Mesenchymal stem cell (in vitro differentiated cells and primary cell): ENCODE results near the gene UBE2D1.

ENCODE experiments used
- DNase-seq: peaks from one replicate; pipeline ENCODE4 v3.0.0-alpha.2; 2013
- H2AFZ ChIP-seq: one replicate; pipeline ENCODE4 v1.6.1; 2013; ENCODE audit warnings: low read depth, mild to moderate bottlenecking, control low read depth, inconsistent platforms, low read length, moderate library complexity
- H2AK5ac ChIP-seq: 2 replicates; pipeline ENCODE4 v1.6.1; 2013; ENCODE audit warnings: low read length, moderate library complexity, mild to moderate bottlenecking, inconsistent platforms; ENCODE audit not compliant: severe bottlenecking
- H2BK120ac ChIP-seq: one replicate; pipeline ENCODE4 v1.6.1; 2013; ENCODE audit warnings: low read depth, mild to moderate bottlenecking, inconsistent platforms, low read length, moderate library complexity
- H2BK12ac ChIP-seq, 2 experiments: one replicate each; pipeline ENCODE4 v1.6.1; 2013; ENCODE audit warnings: inconsistent platforms in 2 of 2, low read length in 2 of 2, mild to moderate bottlenecking in 2 of 2, moderate library complexity in 2 of 2, control low read depth in 1 of 2
- H2BK15ac ChIP-seq: one replicate; pipeline ENCODE4 v1.6.1; 2013; ENCODE audit warnings: mild to moderate bottlenecking, low read depth, inconsistent platforms; ENCODE audit not compliant: poor library complexity, severe bottlenecking
- H2BK5ac ChIP-seq: 2 replicates; pipeline ENCODE4 v1.6.1; 2013; ENCODE audit warnings: low read depth, mild to moderate bottlenecking, low read length, control low read depth, inconsistent platforms; ENCODE audit not compliant: poor library complexity, severe bottlenecking
- H3K14ac ChIP-seq, 2 experiments: one replicate each; pipeline ENCODE4 v1.6.1; 2013; ENCODE audit warnings: inconsistent platforms in 2 of 2, low read length in 2 of 2, control low read depth in 1 of 2, mild to moderate bottlenecking in 1 of 2, moderate library complexity in 1 of 2
- H3K18ac ChIP-seq, 2 experiments: one replicate each; pipeline ENCODE4 v1.6.1; 2013; ENCODE audit warnings: inconsistent platforms in 2 of 2, low read length in 2 of 2, control low read depth in 1 of 2, low read depth in 1 of 2, mild to moderate bottlenecking in 1 of 2
- H3K23ac ChIP-seq, 2 experiments: one replicate each; pipeline ENCODE4 v1.6.1; 2013; ENCODE audit warnings: inconsistent platforms in 2 of 2, low read length in 2 of 2, mild to moderate bottlenecking in 2 of 2, moderate library complexity in 2 of 2, control low read depth in 1 of 2
- H3K27ac ChIP-seq: 2 replicates; pipeline ENCODE4 v1.5.1; 2013; ENCODE audit warnings: mild to moderate bottlenecking, moderate library complexity, low read length, control low read depth, inconsistent platforms; ENCODE audit not compliant: poor library complexity, severe bottlenecking
- H3K27me3 ChIP-seq, 2 experiments: 2 replicates each; pipeline versions ENCODE4 v1.6.1 to v1.7.0; 2013; ENCODE audit warnings: low read length in 2 of 2, mild to moderate bottlenecking in 2 of 2, moderate library complexity in 2 of 2, control low read depth in 1 of 2, inconsistent platforms in 1 of 2; ENCODE audit not compliant: control insufficient read depth in 1 of 2, insufficient read depth in 1 of 2
- H3K36me3 ChIP-seq, 2 experiments: 2 replicates each; pipeline versions ENCODE4 v1.6.1 to v1.7.0; 2013; ENCODE audit warnings: low read length in 2 of 2, control low read depth in 1 of 2, inconsistent platforms in 1 of 2, low read depth in 1 of 2, mild to moderate bottlenecking in 1 of 2; ENCODE audit not compliant: insufficient read depth in 2 of 2, control insufficient read depth in 1 of 2
- H3K4ac ChIP-seq, 2 experiments: one replicate each; pipeline ENCODE4 v1.6.1; 2013; ENCODE audit warnings: inconsistent platforms in 2 of 2, low read length in 2 of 2, mild to moderate bottlenecking in 2 of 2, moderate library complexity in 2 of 2, control low read depth in 1 of 2, low read depth in 1 of 2
- H3K4me1 ChIP-seq: 2 replicates; pipeline ENCODE4 v1.6.1; 2013; ENCODE audit warnings: low read depth, low read length, control low read depth; ENCODE audit not compliant: control insufficient read depth, insufficient read depth
- H3K4me2 ChIP-seq: 2 replicates; pipeline ENCODE4 v1.6.1; 2013; ENCODE audit warnings: low read length, mild to moderate bottlenecking, inconsistent platforms; ENCODE audit not compliant: poor library complexity, severe bottlenecking
- H3K4me3 ChIP-seq, 2 experiments: 2 replicates each; pipeline versions ENCODE4 v1.5.1 to v1.7.0; 2013; ENCODE audit warnings: low read length in 2 of 2, mild to moderate bottlenecking in 2 of 2, control low read depth in 1 of 2, low read depth in 1 of 2; ENCODE audit not compliant: insufficient read depth in 1 of 2
- H3K79me1 ChIP-seq: replicated peaks from 2 replicates; pipeline ENCODE4 v1.6.1; 2013; ENCODE audit warnings: mild to moderate bottlenecking, control low read depth, low read length, inconsistent platforms; ENCODE audit not compliant: poor library complexity, severe bottlenecking
- H3K9ac ChIP-seq: 2 replicates; pipeline ENCODE4 v1.7.0; 2013; ENCODE audit warnings: mild to moderate bottlenecking, low read length, moderate library complexity
- H3K9me3 ChIP-seq: 2 replicates; pipeline ENCODE4 v1.7.0; 2013; ENCODE audit warnings: mild to moderate bottlenecking, low read length; ENCODE audit not compliant: control insufficient read depth
- H4K8ac ChIP-seq: one replicate; pipeline ENCODE4 v1.6.1; 2013; ENCODE audit warnings: inconsistent platforms, mild to moderate bottlenecking, low read length, moderate library complexity
- H4K91ac ChIP-seq: one replicate; pipeline ENCODE4 v1.6.1; 2013; ENCODE audit warnings: mild to moderate bottlenecking, low read length, inconsistent platforms
- whole genome bisulfite sequencing: methylation state at CpG from one replicate; pipeline ENCODE4 v1.1.7; 2013; ENCODE audit warnings: mixed read lengths; 5-methylcytosine and 5-hydroxymethylcytosine counted together

The UBE2D1 gene

DNA sequence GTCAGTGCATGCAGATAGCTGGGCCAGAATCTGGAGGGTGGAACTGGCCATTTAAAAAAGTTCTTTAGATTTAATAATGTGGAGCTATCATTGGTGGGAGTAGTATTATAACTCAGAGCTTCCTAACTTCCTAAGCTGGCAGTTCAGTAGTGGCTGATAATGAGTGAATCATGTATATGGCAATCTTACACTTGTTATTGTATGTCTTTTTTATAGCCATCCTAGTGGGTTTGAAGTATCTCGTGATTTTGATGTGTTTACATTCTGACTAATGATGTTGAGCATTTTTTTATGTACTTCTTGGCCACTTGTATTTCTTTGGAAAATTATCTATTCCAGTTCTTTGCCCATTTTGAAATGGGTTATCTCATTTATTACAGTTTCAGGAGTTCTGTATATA is 65.8 kb downstream of the UBE2D1 start:
- H3K23ac ChIP-seq, result no peak overlapping the region
- H4K8ac ChIP-seq, result no peak overlapping the region
- H3K27me3 ChIP-seq, result no peaks in the 10 kb centered on the region
- H3K4ac ChIP-seq, result no peak overlapping the region
- H3K18ac ChIP-seq, result no peak overlapping the region
- H3K79me1 ChIP-seq, result peaks cover 2% of the 10 kb centered on the region
- DNase-seq, result peak; percentile 48
- H2BK5ac ChIP-seq, result no peak overlapping the region
- peaks cover 0 to 23% of the 10 kb centered on the region in 2 experiments for H3K36me3 ChIP-seq
- WGBS, result no CpG with 5 or more reads among the region's 1 CpG
- H3K4me2 ChIP-seq, result no peak overlapping the region
- no peak overlapping the region for H2AK5ac ChIP-seq
- H4K91ac ChIP-seq, result no peak overlapping the region
- no peak overlapping the region for H2BK12ac ChIP-seq
- no peak overlapping the region for H3K9ac ChIP-seq
- H3K4me3 ChIP-seq, result no peak overlapping the region
- no peaks in the 10 kb centered on the region for H3K4me1 ChIP-seq
- H3K9me3 ChIP-seq, result no peaks in the 10 kb centered on the region
- H3K27ac ChIP-seq, result no peak overlapping the region
- H2BK15ac ChIP-seq, result no peak overlapping the region
- H3K14ac ChIP-seq, result no peak overlapping the region
- no peak overlapping the region for H2AFZ ChIP-seq
- no peak overlapping the region for H2BK120ac ChIP-seq

DNA sequence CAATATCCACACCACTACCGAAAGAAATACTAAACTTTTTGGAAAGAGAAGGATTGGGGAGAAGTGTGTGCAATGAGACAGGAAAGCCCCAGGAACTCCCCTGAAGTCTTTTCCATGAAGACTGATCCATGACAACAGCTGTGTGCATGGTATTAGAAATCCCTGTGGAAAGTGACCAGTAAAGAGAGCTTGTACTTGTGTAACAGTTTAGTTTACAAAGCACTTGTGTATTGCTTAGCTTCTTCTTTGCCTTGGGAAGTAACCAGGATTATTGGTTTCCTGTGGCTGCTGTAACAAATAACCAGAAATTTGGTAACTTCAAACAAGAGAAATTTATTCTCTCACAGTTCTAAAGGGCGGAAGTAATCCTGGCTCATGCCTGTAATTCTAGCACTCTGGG is 69.2 kb downstream of the UBE2D1 start:
- no peak overlapping the region for H2AFZ ChIP-seq
- no peak overlapping the region for H2BK15ac ChIP-seq
- peak; percentile 78 for DNase-seq
- no peaks in the 10 kb centered on the region for H3K36me3 ChIP-seq
- H3K4ac ChIP-seq, result no peak overlapping the region
- no peak overlapping the region for H2BK12ac ChIP-seq
- no peak overlapping the region for H3K23ac ChIP-seq
- no peaks in the 10 kb centered on the region for H3K79me1 ChIP-seq
- H4K8ac ChIP-seq, result no peak overlapping the region
- H3K27me3 ChIP-seq, result no peaks in the 10 kb centered on the region
- no peak overlapping the region for H2AK5ac ChIP-seq
- no peak overlapping the region for H3K4me2 ChIP-seq
- no peaks in the 10 kb centered on the region for H3K9me3 ChIP-seq
- H3K4me3 ChIP-seq, result no peak overlapping the region
- H2BK120ac ChIP-seq, result no peak overlapping the region
- H3K9ac ChIP-seq, result no peak overlapping the region
- no peak overlapping the region for H3K14ac ChIP-seq
- no peaks in the 10 kb centered on the region for H3K4me1 ChIP-seq
- no peak overlapping the region for H2BK5ac ChIP-seq
- no peak overlapping the region for H3K27ac ChIP-seq
- no peak overlapping the region for H3K18ac ChIP-seq
- 86% methylated on average over 2 of the region's 2 CpGs for WGBS
- H4K91ac ChIP-seq, result no peak overlapping the region

DNA sequence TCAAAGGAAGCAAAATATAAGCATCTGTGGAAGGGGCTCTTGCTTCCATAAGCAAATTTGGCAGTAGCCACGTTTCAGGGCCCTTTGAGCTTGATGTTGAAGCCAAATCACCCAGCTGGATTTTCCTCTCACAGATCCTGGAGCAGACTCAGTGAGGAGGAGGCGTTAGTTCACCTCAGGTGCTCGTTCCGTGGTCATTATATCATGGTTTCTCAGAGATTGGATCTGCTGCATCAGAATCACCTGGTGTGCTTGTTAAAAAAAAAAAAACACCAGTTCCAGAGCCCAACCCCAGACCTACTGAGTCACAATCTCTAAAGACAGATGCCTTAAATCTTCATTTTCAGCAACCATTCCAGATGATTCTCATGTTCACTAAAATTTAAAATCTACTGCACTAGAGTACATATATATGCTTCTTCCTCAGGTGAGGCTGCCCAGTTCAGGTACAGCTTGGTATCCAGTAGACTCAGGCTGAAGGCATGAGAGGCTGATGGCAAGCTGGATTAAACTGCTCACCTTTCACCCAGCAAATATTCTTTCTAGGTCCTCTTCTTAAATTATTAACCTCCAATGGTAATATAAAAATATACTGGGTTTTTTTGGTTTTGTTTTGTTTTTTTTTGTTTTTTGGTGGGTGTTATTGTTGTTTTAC is 75.3 kb downstream of the UBE2D1 start:
- Histone ChIP-seq H3K27me3 (no peaks in the 10 kb centered on the region), H3K4me2 (no peak overlapping the region), H3K9ac (no peak overlapping the region), H3K79me1 (peaks cover 1% of the 10 kb centered on the region), H2AFZ (no peak overlapping the region), H4K91ac (no peak overlapping the region), H2BK12ac (no peak overlapping the region), H3K36me3 (no peaks in the 10 kb centered on the region), H3K18ac (no peak overlapping the region), H3K27ac (no peak overlapping the region), H2BK15ac (no peak overlapping the region), H2BK120ac (no peak overlapping the region), H4K8ac (no peak overlapping the region), H3K4me3 (no peak overlapping the region), H2BK5ac (no peak overlapping the region), H3K23ac (no peak overlapping the region), H3K4me1 (peaks cover 2% of the 10 kb centered on the region), H3K9me3 (no peaks in the 10 kb centered on the region), H3K14ac (no peak overlapping the region), H2AK5ac (peak overlapping the region; percentile 22), H3K4ac (no peak overlapping the region)
- WGBS, result 77% methylated on average over 3 of the region's 4 CpGs
- no peak for DNase-seq

DNA sequence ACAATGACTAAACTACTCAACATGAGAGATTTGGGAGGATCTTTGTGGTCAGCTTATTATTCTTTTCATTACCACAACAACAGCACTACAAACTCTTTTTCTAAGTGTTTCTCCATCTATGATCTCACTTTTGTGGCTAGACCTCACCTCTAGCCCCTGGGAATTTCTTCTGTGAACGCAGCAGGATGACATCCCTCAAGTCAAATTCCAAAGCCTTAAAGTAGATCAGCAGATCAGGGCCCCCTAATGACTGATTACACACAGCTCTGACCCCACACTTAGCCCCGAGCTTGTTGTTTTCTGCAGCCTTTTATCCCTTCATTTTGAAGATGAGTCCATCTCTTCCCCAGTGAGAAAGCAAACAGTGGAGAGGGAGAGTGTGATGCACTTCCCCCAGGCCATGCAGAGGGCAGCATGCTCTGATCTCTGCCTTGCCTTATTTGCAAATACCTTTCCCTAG is 77.7 kb downstream of the UBE2D1 start:
- no peak overlapping the region for H2BK15ac ChIP-seq
- peak overlapping the region; percentile 9 for H3K27ac ChIP-seq
- WGBS, result 19% methylated on average over 1 of the region's 2 CpGs
- peaks cover 7% of the 10 kb centered on the region for H3K79me1 ChIP-seq
- no peak overlapping the region for H2AFZ ChIP-seq
- H3K9ac ChIP-seq, result peak overlapping the region; percentile 52
- no peak overlapping the region for H3K4me3 ChIP-seq
- no peak overlapping the region for H2AK5ac ChIP-seq
- H3K23ac ChIP-seq, result no peak overlapping the region
- no peaks in the 10 kb centered on the region for H3K36me3 ChIP-seq
- H4K8ac ChIP-seq, result no peak overlapping the region
- no peak overlapping the region for H3K4ac ChIP-seq
- H2BK5ac ChIP-seq, result no peak overlapping the region
- no peak overlapping the region for H3K4me2 ChIP-seq
- no peaks in the 10 kb centered on the region for H3K9me3 ChIP-seq
- no peak overlapping the region for H2BK12ac ChIP-seq
- H2BK120ac ChIP-seq, result no peak overlapping the region
- no peak overlapping the region for H3K14ac ChIP-seq
- no peak overlapping the region for H3K18ac ChIP-seq
- no peaks in the 10 kb centered on the region for H3K27me3 ChIP-seq
- no peak overlapping the region for H4K91ac ChIP-seq
- peak; percentile 51 for DNase-seq
- H3K4me1 ChIP-seq, result peaks cover 4% of the 10 kb centered on the region
